ENCODE measurements around the gene SEMA6A.

SEMA6A gene

DNA sequence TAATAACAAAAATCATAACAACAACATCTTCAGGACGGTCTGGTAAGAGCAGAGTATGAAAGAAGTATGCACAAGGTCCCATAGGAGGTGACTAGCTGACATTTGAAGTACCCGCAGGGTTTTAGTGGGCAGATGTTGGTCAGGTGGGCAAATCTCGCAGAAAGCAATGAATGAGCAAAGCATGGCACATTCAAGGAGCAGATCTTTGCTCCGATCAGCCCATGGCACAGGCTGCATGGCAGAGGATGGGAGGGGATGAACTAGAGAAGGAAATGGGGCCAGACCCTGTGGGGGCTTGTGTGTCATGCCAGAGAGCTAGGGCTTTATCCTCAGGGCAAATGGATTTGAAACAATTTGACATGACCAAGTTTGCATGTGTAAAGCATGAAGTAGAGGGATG lies 90.0 kb downstream of the SEMA6A start:
- DNase-seq (ENCODE audit: low read depth in 1 of 2, low spot score in 1 of 2) = no peak
- Histone ChIP-seq H3K27ac (replicated peaks) (no peak overlapping the region), H3K4me3 (replicated peaks; ENCODE audit: insufficient read depth, low read length) (no peak overlapping the region), H3K27me3 (ENCODE audit: insufficient read depth, poor library complexity, severe bottlenecking) (no peaks in the 10 kb centered on the region)
- TF ChIP-seq, protein P1, sequence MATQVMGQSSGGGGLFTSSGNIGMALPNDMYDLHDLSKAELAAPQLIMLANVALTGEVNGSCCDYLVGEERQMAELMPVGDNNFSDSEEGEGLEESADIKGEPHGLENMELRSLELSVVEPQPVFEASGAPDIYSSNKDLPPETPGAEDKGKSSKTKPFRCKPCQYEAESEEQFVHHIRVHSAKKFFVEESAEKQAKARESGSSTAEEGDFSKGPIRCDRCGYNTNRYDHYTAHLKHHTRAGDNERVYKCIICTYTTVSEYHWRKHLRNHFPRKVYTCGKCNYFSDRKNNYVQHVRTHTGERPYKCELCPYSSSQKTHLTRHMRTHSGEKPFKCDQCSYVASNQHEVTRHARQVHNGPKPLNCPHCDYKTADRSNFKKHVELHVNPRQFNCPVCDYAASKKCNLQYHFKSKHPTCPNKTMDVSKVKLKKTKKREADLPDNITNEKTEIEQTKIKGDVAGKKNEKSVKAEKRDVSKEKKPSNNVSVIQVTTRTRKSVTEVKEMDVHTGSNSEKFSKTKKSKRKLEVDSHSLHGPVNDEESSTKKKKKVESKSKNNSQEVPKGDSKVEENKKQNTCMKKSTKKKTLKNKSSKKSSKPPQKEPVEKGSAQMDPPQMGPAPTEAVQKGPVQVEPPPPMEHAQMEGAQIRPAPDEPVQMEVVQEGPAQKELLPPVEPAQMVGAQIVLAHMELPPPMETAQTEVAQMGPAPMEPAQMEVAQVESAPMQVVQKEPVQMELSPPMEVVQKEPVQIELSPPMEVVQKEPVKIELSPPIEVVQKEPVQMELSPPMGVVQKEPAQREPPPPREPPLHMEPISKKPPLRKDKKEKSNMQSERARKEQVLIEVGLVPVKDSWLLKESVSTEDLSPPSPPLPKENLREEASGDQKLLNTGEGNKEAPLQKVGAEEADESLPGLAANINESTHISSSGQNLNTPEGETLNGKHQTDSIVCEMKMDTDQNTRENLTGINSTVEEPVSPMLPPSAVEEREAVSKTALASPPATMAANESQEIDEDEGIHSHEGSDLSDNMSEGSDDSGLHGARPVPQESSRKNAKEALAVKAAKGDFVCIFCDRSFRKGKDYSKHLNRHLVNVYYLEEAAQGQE (IDR thresholded peaks at IDR 0.05; ENCODE audit: insufficient replicate concordance, low read depth) = no peak
- no peak for TF ChIP-seq POLR2AphosphoS5 (IDR thresholded peaks at IDR 0.05; ENCODE audit: low read depth)
- TF ChIP-seq, protein P2, sequence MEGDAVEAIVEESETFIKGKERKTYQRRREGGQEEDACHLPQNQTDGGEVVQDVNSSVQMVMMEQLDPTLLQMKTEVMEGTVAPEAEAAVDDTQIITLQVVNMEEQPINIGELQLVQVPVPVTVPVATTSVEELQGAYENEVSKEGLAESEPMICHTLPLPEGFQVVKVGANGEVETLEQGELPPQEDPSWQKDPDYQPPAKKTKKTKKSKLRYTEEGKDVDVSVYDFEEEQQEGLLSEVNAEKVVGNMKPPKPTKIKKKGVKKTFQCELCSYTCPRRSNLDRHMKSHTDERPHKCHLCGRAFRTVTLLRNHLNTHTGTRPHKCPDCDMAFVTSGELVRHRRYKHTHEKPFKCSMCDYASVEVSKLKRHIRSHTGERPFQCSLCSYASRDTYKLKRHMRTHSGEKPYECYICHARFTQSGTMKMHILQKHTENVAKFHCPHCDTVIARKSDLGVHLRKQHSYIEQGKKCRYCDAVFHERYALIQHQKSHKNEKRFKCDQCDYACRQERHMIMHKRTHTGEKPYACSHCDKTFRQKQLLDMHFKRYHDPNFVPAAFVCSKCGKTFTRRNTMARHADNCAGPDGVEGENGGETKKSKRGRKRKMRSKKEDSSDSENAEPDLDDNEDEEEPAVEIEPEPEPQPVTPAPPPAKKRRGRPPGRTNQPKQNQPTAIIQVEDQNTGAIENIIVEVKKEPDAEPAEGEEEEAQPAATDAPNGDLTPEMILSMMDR (IDR thresholded peaks at IDR 0.05; ENCODE audit: insufficient read depth, low read length) = no peak
- TF ChIP-seq SPI1 (IDR thresholded peaks at IDR 0.05; ENCODE audit: borderline replicate concordance, low read depth) = no peak
- no peak for TF ChIP-seq GABPA (IDR thresholded peaks at IDR 0.05; ENCODE audit: low read depth)

DNA sequence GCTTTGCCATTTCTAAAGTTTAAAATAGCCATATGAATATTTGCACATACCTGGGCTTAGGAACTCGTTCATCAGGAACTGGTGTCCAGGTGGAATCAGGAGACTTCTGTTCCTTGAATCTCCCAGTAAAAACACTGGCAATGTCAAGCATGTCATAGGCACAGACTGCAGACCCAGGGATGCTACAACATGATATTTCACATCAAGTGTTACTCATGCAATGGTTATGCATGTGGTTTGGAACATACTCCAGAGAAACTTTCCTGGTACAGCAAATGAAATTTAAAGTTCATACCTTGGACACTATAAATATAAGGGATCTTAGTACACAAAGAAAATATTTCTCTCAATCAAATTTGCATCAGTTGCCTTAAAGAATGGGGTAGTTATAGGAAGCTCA lies 92.2 kb downstream of the SEMA6A start:
- DNase-seq (ENCODE audit: low read depth in 1 of 2, low spot score in 1 of 2) = no peak
- Histone ChIP-seq H3K27me3 (ENCODE audit: insufficient read depth, poor library complexity, severe bottlenecking) (no peaks in the 10 kb centered on the region), H3K4me3 (replicated peaks; ENCODE audit: insufficient read depth, low read length) (no peak overlapping the region), H3K27ac (replicated peaks) (no peak overlapping the region)
- TF ChIP-seq, protein P2 (IDR thresholded peaks at IDR 0.05; ENCODE audit: insufficient read depth, low read length) = no peak
- no peak for TF ChIP-seq SPI1 (IDR thresholded peaks at IDR 0.05; ENCODE audit: borderline replicate concordance, low read depth)
- no peak for TF ChIP-seq GABPA (IDR thresholded peaks at IDR 0.05; ENCODE audit: low read depth)
- no peak for TF ChIP-seq POLR2AphosphoS5 (IDR thresholded peaks at IDR 0.05; ENCODE audit: low read depth)
- TF ChIP-seq, protein P1 (IDR thresholded peaks at IDR 0.05; ENCODE audit: insufficient replicate concordance, low read depth) = no peak

DNA sequence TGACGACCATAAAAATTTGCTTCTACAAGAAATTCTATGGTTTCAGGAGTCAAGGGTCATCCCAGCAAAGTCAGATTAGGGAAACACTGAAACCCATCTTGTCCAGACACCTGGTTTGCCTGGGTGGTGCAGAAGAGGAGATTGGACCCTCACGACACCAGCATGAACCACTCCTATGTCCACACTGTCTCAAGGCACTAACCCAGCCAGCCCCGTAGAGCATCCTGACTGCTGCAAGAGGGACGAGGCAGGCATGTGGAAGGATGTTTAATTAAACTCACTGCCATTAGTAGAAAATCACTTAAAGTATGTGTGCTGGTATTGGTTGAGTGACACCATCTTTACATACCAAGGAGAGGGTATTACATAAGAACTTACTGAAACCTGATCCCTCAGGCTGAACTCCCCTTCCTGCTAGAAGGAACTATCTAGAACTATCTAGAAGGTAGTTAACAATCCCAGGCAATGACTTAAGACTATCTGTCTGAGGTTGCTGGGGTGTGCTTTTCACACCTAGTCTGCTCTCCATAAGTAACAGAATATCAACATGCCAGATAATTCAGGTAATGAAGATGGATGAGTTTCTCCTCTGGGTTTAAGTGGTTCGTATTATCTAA lies 93.6 kb downstream of the SEMA6A start:
- no peak for DNase-seq (ENCODE audit: low read depth in 1 of 2, low spot score in 1 of 2)
- no peaks in the 10 kb centered on the region for H3K27me3 ChIP-seq (ENCODE audit: insufficient read depth, poor library complexity, severe bottlenecking)
- TF ChIP-seq, protein P1 (IDR thresholded peaks at IDR 0.05; ENCODE audit: insufficient replicate concordance, low read depth) = no peak
- TF ChIP-seq, protein P2 (IDR thresholded peaks at IDR 0.05; ENCODE audit: insufficient read depth, low read length) = no peak
- TF ChIP-seq POLR2AphosphoS5 (IDR thresholded peaks at IDR 0.05; ENCODE audit: low read depth) = no peak
- TF ChIP-seq SPI1 (IDR thresholded peaks at IDR 0.05; ENCODE audit: borderline replicate concordance, low read depth) = no peak
- TF ChIP-seq GABPA (IDR thresholded peaks at IDR 0.05; ENCODE audit: low read depth) = no peak
- no peak overlapping the region for H3K4me3 ChIP-seq (replicated peaks; ENCODE audit: insufficient read depth, low read length)
- no peak overlapping the region for H3K27ac ChIP-seq (replicated peaks)
